Natural killer cell (primary cell): ENCODE measurements around the gene ITGAX. TPM values are rescaled to one million over a fixed set of nuclear protein-coding genes. Genes with fewer than 3 reads are reported as not detected.

Experiments
- ATAC-seq, 3 donors: fragments of 150-1000 bp in 2 of 3; fragments of 200-7000 bp in 1 of 3; cut with Tn5 transposase; 1 replicate in 1 of 3; 2 replicates in 2 of 3; pipeline ENCODE4 v1.10.0; 2021; ENCODE audit warnings: mild to moderate bottlenecking in 2 of 3, moderate library complexity in 2 of 3
- DNase-seq, 2 donors: peaks; one replicate each; pipeline versions ENCODE4 v3.0.0 to v3.0.0-alpha.2; 2013 to 2021; ENCODE audit warnings: mixed read lengths in 1 of 2
- H3K27ac ChIP-seq: one replicate; pipeline ENCODE4 v1.5.1; 2013; ENCODE audit warnings: mild to moderate bottlenecking, low read length
- H3K27me3 ChIP-seq: one replicate; pipeline ENCODE4 v1.6.1; 2013; ENCODE audit warnings: low read length; ENCODE audit not compliant: control insufficient read depth, insufficient read depth
- H3K36me3 ChIP-seq: one replicate; pipeline ENCODE4 v1.6.1; 2013; ENCODE audit warnings: low read length; ENCODE audit not compliant: control insufficient read depth, insufficient read depth
- H3K4me1 ChIP-seq: one replicate; pipeline ENCODE4 v1.6.1; 2013; ENCODE audit warnings: low read length; ENCODE audit not compliant: control insufficient read depth, insufficient read depth
- H3K4me3 ChIP-seq: one replicate; pipeline ENCODE4 v1.5.1; 2013; ENCODE audit warnings: low read length
- H3K9me3 ChIP-seq: one replicate; pipeline ENCODE4 v1.6.1; 2013; ENCODE audit warnings: low read length; ENCODE audit not compliant: control insufficient read depth, insufficient read depth
- H3K27ac Mint-ChIP-seq, 2 donors: one replicate each; pipeline ENCODE4 v1.8.0; 2022; ENCODE audit warnings: mild to moderate bottlenecking in 2 of 2, mixed read lengths in 2 of 2, moderate library complexity in 1 of 2
- H3K27me3 Mint-ChIP-seq, 2 donors: one replicate each; pipeline ENCODE4 v1.8.0; 2022; ENCODE audit warnings: low read depth in 2 of 2, mixed read lengths in 2 of 2
- H3K36me3 Mint-ChIP-seq: one replicate; pipeline ENCODE4 v1.8.0; 2022; ENCODE audit warnings: mixed read lengths
- H3K4me1 Mint-ChIP-seq, 2 donors: one replicate each; pipeline ENCODE4 v1.8.0; 2022; ENCODE audit warnings: mixed read lengths in 2 of 2
- H3K4me3 Mint-ChIP-seq: one replicate; pipeline ENCODE4 v1.8.0; 2022; ENCODE audit warnings: mild to moderate bottlenecking, moderate library complexity, mixed read lengths
- H3K9me3 Mint-ChIP-seq, 2 donors: one replicate each; pipeline ENCODE4 v1.8.0; 2022; ENCODE audit warnings: mixed read lengths in 2 of 2
- CTCF ChIP-seq: fragments of 200-600 bp; IDR thresholded peaks from one replicate; pipeline ENCODE4 v1.8.0; 2022; ENCODE audit warnings: antibody characterized with exemption
- WGBS: methylation state at CpG from one replicate; pipeline ENCODE4 v1.1.7; 2013; ENCODE audit warnings: missing lambda C conversion rate; ENCODE audit not compliant: insufficient coverage; 5-methylcytosine and 5-hydroxymethylcytosine counted together
- intact Hi-C: fragments of 100-400 bp; cut with micrococcal nuclease; formaldehyde crosslinking; loops from one replicate; pipeline ENCODE4 v1.14.2; 2022
- total RNA-seq, 4 donors: library from RNA; stranded (reverse); fragments of 120-200 nt in 1 of 4; gene quantifications; one replicate each; pipeline versions ENCODE4 v1.2.3 to v1.2.4, GENCODE V29; 2013 to 2022

ITGAX gene
- total RNA-seq, 3 donors from 2014 or later (not counting 1 experiment from before 2014, with no cell fraction given), result 224 to 249 (median 233) TPM

GRCh38 chr16:31344712-31345111 is 10.3 kb upstream of the ITGAX start:
- intact Hi-C loops, result no loop called here
- no peak for TF ChIP-seq CTCF
- ATAC-seq, result peak; percentile 49 to 82 (median 68)

GRCh38 chr16:31347445-31347844 is 7.5 kb upstream of the ITGAX start:
- Histone ChIP-seq H3K27ac (no peak overlapping the region), H3K4me1 (peaks cover 64% of the 10 kb centered on the region), H3K27me3 (no peaks in the 10 kb centered on the region), H3K9me3 (no peaks in the 10 kb centered on the region), H3K4me3 (no peak overlapping the region), H3K36me3 (no peaks in the 10 kb centered on the region)
- TF ChIP-seq CTCF, result no peak
- H3K27ac Mint-ChIP-seq, result peak overlapping the region in 1 of 2 donors; percentile 19
- peaks cover 45 to 65% of the 10 kb centered on the region in 2 donors for H3K4me1 Mint-ChIP-seq
- no peaks in the 10 kb centered on the region for H3K9me3 Mint-ChIP-seq
- peak in 1 of 2 donors; percentile 15 for DNase-seq
- peaks cover 17 to 25% of the 10 kb centered on the region in 2 donors for H3K27me3 Mint-ChIP-seq
- no peak overlapping the region for H3K4me3 Mint-ChIP-seq
- WGBS, result 85% methylated on average over 4 of the region's 5 CpGs
- intact Hi-C loops, result no loop called here
- no peak for ATAC-seq
- no peaks in the 10 kb centered on the region for H3K36me3 Mint-ChIP-seq

More at GRCh38 chr16:31344712-31345111, 10.3 kb upstream of the ITGAX start:
- peak overlapping the region; percentile 30 to 77 for H3K27ac Mint-ChIP-seq
- Histone ChIP-seq H3K36me3 (no peaks in the 10 kb centered on the region), H3K4me1 (peaks cover 37% of the 10 kb centered on the region), H3K27ac (no peak overlapping the region), H3K4me3 (no peak overlapping the region), H3K9me3 (no peaks in the 10 kb centered on the region), H3K27me3 (no peaks in the 10 kb centered on the region)
- peak; percentile 22 to 52 for DNase-seq
- 35% methylated on average over 9 of the region's 9 CpGs for WGBS
- peaks cover 30 to 46% of the 10 kb centered on the region in 2 donors for H3K4me1 Mint-ChIP-seq
- H3K4me3 Mint-ChIP-seq, result peak overlapping the region; percentile 69
- H3K27me3 Mint-ChIP-seq, result peaks cover 22 to 37% of the 10 kb centered on the region in 2 donors
- H3K36me3 Mint-ChIP-seq, result no peaks in the 10 kb centered on the region
- no peaks in the 10 kb centered on the region for H3K9me3 Mint-ChIP-seq

DNA sequence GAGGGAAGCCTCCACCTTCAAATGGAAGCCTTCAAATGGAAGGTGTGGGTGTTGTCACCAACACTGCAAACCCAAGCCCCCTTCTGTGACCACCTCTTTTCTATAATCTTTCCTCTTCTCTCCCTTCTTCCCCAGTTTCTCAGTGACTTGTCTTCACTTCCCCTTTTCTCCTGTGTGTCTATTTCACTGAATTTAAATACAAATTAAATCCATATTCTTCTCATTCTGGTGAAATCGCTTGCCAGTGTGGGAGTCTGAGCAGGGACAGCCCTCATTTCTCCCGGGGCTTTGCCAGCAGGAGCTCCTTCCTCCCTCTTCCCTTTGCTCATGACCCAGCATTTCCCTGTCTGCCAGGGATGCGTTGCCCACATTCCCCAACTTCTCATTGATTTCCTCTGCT is 6.4 kb upstream of the ITGAX start:
- intact Hi-C loops, result no loop called here
- DNase-seq, result no peak
- peaks cover 54 to 76% of the 10 kb centered on the region in 2 donors for H3K4me1 Mint-ChIP-seq
- no peaks in the 10 kb centered on the region for H3K9me3 ChIP-seq
- H3K4me3 Mint-ChIP-seq, result no peak overlapping the region
- H3K9me3 Mint-ChIP-seq, result no peaks in the 10 kb centered on the region
- no peak for TF ChIP-seq CTCF
- H3K27me3 ChIP-seq, result no peaks in the 10 kb centered on the region
- 42% methylated on average over 3 of the region's 3 CpGs for WGBS
- no peaks in the 10 kb centered on the region for H3K36me3 ChIP-seq
- peaks cover 75% of the 10 kb centered on the region for H3K4me1 ChIP-seq
- no peaks in the 10 kb centered on the region for H3K36me3 Mint-ChIP-seq
- no peak overlapping the region for H3K27ac ChIP-seq
- ATAC-seq, result no peak
- H3K27ac Mint-ChIP-seq, result peak overlapping the region in 1 of 2 donors; percentile 19
- H3K4me3 ChIP-seq, result no peak overlapping the region
- peaks cover 11 to 15% of the 10 kb centered on the region in 2 donors for H3K27me3 Mint-ChIP-seq
